Ovary (tissue), 9 donors: Measurements from ENCODE around the gene TALDO1. TPM values are rescaled to one million over a fixed set of nuclear protein-coding genes. Genes with fewer than 3 reads are reported as not detected.

Source experiments
- DNase-seq, 5 donors: peaks; one replicate each; pipeline ENCODE4 v3.0.0-alpha.2; 2019 to 2020
- H3K27ac ChIP-seq, 2 donors: fragments of 200-600 bp; one replicate each; pipeline versions ENCODE4 v1.5.1 to v1.8.0; 2019 to 2022
- H3K27me3 ChIP-seq: fragments of 200-600 bp; one replicate; pipeline ENCODE4 v1.8.0; 2022
- H3K36me3 ChIP-seq: fragments of 200-600 bp; sonication (generic); one replicate; pipeline ENCODE4 v1.5.1; 2019
- H3K4me1 ChIP-seq: one replicate; pipeline ENCODE4 v1.8.1; 2013; ENCODE audit warnings: mild to moderate bottlenecking, moderate library complexity; ENCODE audit not compliant: insufficient read depth
- H3K4me3 ChIP-seq: fragments of 200-600 bp; sonication (generic); one replicate; pipeline ENCODE4 v1.5.1; 2017
- H3K9me3 ChIP-seq, 2 donors: fragments of 200-600 bp in 1 of 2; sonication (generic) in 1 of 2; one replicate each; pipeline versions ENCODE4 v1.5.1 to v1.8.1; 2013 to 2019; ENCODE audit warnings: mild to moderate bottlenecking in 1 of 2, moderate library complexity in 1 of 2
- EP300 ChIP-seq: sonication (generic); formaldehyde crosslinking; IDR thresholded peaks from one replicate; pipeline ENCODE4 v1.6.1; 2017; ENCODE audit warnings: antibody characterized with exemption
- POLR2A ChIP-seq: fragments of 450-650 bp; IDR thresholded peaks from one replicate; pipeline ENCODE4 v1.6.1; 2017; ENCODE audit warnings: antibody characterized with exemption, mild to moderate bottlenecking, moderate library complexity
- WGBS, 3 donors: extraction: QIAGEN DNeasy Blood & Tissue Kit in 1 of 3; methylation state at CpG; one replicate each; pipeline versions ENCODE4 v1.1.5 to v1.1.7; 2013 to 2017; 5-methylcytosine and 5-hydroxymethylcytosine counted together
- intact Hi-C, 4 donors: fragments of 100-400 bp; cut with DNase I; formaldehyde crosslinking; loops; one replicate each; pipeline versions ENCODE4 v1.11.0 to v1.15.1; 2022 to 2023
- polyA plus RNA-seq, 2 donors: library from polyadenylated mRNA; stranded (reverse); fragments of 200-250 nt in 1 of 2; fragments of 350-450 nt in 1 of 2; fragmentation: Illumina TruSeq in 1 of 2; extraction: RNeasy Lipid Tissue Mini Kit (QIAGEN cat#74804) in 1 of 2; gene quantifications; one replicate each; pipeline ENCODE4 v1.2.3, GENCODE V29; 2013 to 2014
- total RNA-seq, 7 donors: library from RNA; depleted of rRNA in 2 of 7; stranded (reverse); fragments of >200 nt in 2 of 7; fragmentation: NEBNext Ultra II Directional in 3 of 7; extraction: Animal tissue kit (Norgen Biotek cat#: 25700) in 3 of 7; gene quantifications; one replicate each; pipeline versions ENCODE4 v1.1.0 to v1.2.4, GENCODE V29; 2016 to 2023
- TF ChIP-seq, protein P1 (sequence below), 3 donors: fragments of 450-650 bp in 2 of 3; fragments of 200-600 bp in 1 of 3; IDR thresholded peaks; one replicate each; pipeline versions ENCODE4 v1.5.1 to v1.8.0; 2016 to 2022; ENCODE audit warnings: antibody characterized with exemption in 3 of 3, mild to moderate bottlenecking in 1 of 3
- donor health status: DM: no; HTN: no; CAD: no; lungs with moderate emphysema.
- donor health status: DM: no; HTN: no; CAD: no.
- donor health status: Bipolar disorder and iron deficiency.
- donor health status: DM: yes; HTN: yes; CAD: no.
- donor health status: DM: no; HTN: no; CAD: no.
- donor health status: DM: yes; HTN: yes; CAD: no.

Gene TALDO1
- total and polyA plus RNA-seq, 9 donors, result 75.0 to 134 (median 110) TPM

DNA sequence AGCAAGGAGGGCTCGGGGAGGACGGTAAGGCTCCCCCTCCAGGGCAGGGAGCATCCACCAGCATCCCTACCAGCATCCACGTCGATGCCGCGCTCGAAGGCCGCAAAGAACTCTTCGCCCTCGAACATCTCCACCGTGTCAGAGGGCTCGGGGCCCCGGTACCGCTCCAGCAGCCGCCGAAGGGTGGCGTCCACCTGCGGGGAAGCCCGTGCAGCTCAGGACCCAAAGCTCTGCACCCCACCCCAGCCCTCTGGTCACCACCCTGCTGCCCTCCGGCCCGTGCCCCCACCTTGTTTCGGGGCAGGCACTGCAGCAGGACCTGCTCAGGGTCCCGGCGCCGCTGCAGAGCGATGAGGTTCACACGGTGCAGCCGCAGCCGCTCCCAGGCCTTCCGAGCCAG lies 53.2 kb downstream of the TALDO1 start:
- DNase-seq, result no peak
- H3K27me3 ChIP-seq, result no peaks in the 10 kb centered on the region
- no peak overlapping the region for H3K4me3 ChIP-seq
- 90 to 91% (median 90%) methylated on average over 30 of the region's 30 CpGs for WGBS, 3 donors
- intact Hi-C loops, result no loop called here
- no peaks in the 10 kb centered on the region for H3K9me3 ChIP-seq
- no peak overlapping the region for H3K27ac ChIP-seq
- peaks cover 14% of the 10 kb centered on the region for H3K4me1 ChIP-seq
- H3K36me3 ChIP-seq, result no peaks in the 10 kb centered on the region
- TF ChIP-seq, protein P1, sequence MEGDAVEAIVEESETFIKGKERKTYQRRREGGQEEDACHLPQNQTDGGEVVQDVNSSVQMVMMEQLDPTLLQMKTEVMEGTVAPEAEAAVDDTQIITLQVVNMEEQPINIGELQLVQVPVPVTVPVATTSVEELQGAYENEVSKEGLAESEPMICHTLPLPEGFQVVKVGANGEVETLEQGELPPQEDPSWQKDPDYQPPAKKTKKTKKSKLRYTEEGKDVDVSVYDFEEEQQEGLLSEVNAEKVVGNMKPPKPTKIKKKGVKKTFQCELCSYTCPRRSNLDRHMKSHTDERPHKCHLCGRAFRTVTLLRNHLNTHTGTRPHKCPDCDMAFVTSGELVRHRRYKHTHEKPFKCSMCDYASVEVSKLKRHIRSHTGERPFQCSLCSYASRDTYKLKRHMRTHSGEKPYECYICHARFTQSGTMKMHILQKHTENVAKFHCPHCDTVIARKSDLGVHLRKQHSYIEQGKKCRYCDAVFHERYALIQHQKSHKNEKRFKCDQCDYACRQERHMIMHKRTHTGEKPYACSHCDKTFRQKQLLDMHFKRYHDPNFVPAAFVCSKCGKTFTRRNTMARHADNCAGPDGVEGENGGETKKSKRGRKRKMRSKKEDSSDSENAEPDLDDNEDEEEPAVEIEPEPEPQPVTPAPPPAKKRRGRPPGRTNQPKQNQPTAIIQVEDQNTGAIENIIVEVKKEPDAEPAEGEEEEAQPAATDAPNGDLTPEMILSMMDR (IDR thresholded peaks at IDR 0.05), result no peak
- no peak for TF ChIP-seq EP300
- no peak for TF ChIP-seq POLR2A

DNA sequence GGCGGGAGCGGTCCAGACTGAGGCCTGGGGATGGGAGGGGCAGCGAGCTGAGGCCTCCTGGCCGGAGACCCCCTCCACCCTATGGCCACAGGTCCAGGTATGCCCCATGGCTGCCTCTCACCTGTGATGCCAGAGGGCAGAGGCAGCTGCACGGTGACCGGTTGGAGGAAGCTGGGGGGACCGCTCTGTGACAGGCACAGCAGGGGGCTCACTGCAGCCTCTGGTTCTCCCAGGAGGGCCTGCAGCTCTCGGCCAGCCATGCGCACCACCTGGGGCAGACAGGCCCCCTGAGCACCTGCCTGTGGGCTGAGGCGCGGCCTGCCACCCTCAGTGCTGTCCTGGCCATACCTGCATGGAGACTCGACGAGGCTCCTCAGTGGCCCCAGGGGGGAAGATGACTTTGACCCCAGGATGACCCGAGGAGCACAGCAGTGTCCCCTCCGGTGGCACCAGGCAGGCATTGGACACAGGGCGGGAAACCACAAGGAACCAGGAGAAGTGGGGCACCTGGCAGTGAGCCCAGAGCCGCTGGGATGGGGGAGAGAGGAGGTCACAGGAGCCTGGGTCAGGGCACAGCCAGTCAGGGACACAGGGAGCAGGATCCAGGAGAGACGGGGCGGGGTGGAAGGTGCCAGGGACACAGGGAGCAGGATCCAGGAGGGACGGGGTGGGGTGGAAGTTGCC lies 54.0 kb downstream of the TALDO1 start:
- Histone ChIP-seq H3K27me3 (no peaks in the 10 kb centered on the region), H3K9me3 (no peaks in the 10 kb centered on the region), H3K27ac (no peak overlapping the region), H3K36me3 (no peaks in the 10 kb centered on the region), H3K4me3 (no peak overlapping the region), H3K4me1 (peaks cover 13% of the 10 kb centered on the region)
- intact Hi-C loops, result no loop called here
- TF ChIP-seq, protein P1 (IDR thresholded peaks at IDR 0.05), result no peak
- TF ChIP-seq EP300 (no peak), POLR2A (no peak)
- WGBS, 3 donors, result 88 to 90% (median 90%) methylated on average over 19 to 20 of the region's 20 CpGs
- no peak for DNase-seq

DNA sequence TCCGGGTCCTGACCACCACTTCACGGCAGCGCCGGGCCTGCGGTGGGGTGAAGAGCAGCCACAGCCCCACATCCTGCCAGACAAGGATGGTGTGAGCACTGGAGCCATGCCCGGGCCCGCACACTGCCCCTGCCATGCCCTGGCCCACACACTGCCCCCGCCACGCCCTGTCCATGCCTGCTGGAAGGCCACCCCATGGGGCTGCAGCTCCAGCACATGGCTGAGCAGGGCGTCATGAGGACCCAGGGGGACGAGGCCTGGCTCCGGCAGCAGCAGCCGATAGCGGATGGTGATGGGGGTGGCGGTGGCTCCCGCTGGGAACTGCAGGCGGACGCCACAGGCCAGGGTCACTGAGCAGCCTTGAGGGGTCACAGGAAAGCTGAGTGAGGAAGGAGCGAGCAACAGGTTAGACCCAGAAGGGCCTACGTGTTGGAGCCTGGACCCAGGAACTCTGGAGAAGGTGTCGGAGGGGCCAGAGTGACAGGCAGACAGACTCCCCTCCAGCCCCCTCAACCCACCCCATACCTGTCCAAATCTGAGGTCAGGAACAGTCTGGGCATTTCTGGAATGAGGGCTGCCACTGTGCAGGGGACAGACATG lies 54.9 kb downstream of the TALDO1 start:
- intact Hi-C loops, result no loop called here
- TF ChIP-seq, protein P1 (IDR thresholded peaks at IDR 0.05), result no peak
- TF ChIP-seq POLR2A, result no peak
- no peak for TF ChIP-seq EP300
- no peaks in the 10 kb centered on the region for H3K36me3 ChIP-seq
- no peaks in the 10 kb centered on the region for H3K9me3 ChIP-seq
- DNase-seq, result no peak
- H3K27me3 ChIP-seq, result no peaks in the 10 kb centered on the region
- no peak overlapping the region for H3K4me3 ChIP-seq
- WGBS, 3 donors, result 94 to 97% (median 95%) methylated on average over 21 of the region's 21 CpGs
- peaks cover 8% of the 10 kb centered on the region for H3K4me1 ChIP-seq
- no peak overlapping the region for H3K27ac ChIP-seq

DNA sequence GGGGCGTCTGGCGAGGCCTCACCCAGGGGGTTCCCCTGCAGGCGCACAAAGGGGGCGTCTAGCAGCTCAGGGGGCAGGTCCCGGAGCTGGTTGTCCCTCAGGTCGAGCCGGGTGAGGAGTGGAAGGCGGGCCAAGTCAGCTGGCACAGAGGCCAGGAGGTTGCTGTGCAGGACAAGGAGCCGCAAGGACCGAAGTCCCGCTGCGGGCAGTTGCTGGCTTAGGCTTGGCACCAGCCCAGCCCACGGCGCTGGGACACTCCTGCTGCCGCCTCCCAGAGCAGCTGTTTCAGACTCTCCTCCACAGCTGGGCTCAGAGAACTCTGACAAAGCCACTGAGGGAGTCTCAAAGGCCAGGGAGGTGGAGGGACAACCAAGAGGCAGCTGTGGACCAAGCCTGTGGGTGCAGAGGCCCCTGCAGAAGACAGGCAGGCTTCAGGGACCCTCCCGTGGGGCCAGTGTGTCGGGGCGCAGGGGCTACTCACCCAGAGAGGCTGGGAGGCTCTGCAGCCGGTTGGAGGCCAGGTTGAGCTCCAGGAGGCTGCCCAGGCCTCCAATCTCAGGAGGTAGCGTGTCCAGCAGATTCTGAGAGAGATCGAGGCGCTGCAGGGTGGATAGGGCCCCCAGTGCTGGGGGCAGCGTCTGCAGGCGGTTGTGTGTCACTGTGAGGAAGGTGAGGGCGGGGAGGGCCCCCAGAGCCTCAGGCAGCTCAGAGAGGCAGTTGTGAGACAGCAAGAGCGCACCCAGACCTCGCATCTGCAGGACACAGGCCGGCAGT lies 55.6 kb downstream of the TALDO1 start:
- Histone ChIP-seq H3K4me3 (no peak overlapping the region), H3K36me3 (no peaks in the 10 kb centered on the region), H3K27ac (no peak overlapping the region), H3K9me3 (no peaks in the 10 kb centered on the region), H3K27me3 (no peaks in the 10 kb centered on the region), H3K4me1 (peaks cover 8% of the 10 kb centered on the region)
- no peak for DNase-seq
- intact Hi-C loops, result no loop called here
- TF ChIP-seq POLR2A, result no peak
- TF ChIP-seq, protein P1 (IDR thresholded peaks at IDR 0.05), result no peak
- TF ChIP-seq EP300, result no peak
- WGBS, 3 donors, result 86 to 90% (median 86%) methylated on average over 28 of the region's 28 CpGs
